Measurements from ENCODE around the gene ARHGAP36. TPM values are rescaled to one million over a fixed set of nuclear protein-coding genes. Genes with fewer than 3 reads are reported as not detected.
A peak's percentile ranks its signal among the peaks of the same experiment; 100 is the strongest.

ARHGAP36 gene
- polyA plus RNA-seq, 2 of the 4 experiments (the other 2 are of a cell fraction), result not detected

- DNase-seq (ENCODE audit: low read depth in 1 of 2, low spot score in 1 of 2), result no peak
- POLR2A ChIA-PET, result no interaction called here
- no peak for TF ChIP-seq MYC (IDR thresholded peaks at IDR 0.05; ENCODE audit: borderline replicate concordance, low read length)
- TF ChIP-seq NFE2L2 (conservative IDR thresholded peaks at IDR 0.05; ENCODE audit: low read length), result no peak
- TF ChIP-seq SREBF2 (IDR thresholded peaks at IDR 0.05), result no peak
- no peak for TF ChIP-seq HMGXB4 (CRISPR knock-in tag; IDR thresholded peaks at IDR 0.05; ENCODE audit: borderline replicate concordance)
- no peak for TF ChIP-seq FOSL2 (IDR thresholded peaks at IDR 0.05)
- TF ChIP-seq FOSL2 (CRISPR knock-in tag; IDR thresholded peaks at IDR 0.05), result no peak
- TF ChIP-seq CHD4 (IDR thresholded peaks at IDR 0.05; ENCODE audit: borderline replicate concordance), result no peak
- TF ChIP-seq RARB (CRISPR knock-in tag; IDR thresholded peaks at IDR 0.05), result no peak
- no peak for TF ChIP-seq EP300 (IDR thresholded peaks at IDR 0.05)
- TF ChIP-seq EHF (CRISPR knock-in tag; IDR thresholded peaks at IDR 0.05), result no peak
- TF ChIP-seq E2F6 (IDR thresholded peaks at IDR 0.05; ENCODE audit: borderline replicate concordance, low read depth), result no peak
- no peak for TF ChIP-seq RCOR1 (IDR thresholded peaks at IDR 0.05; ENCODE audit: low read depth, low read length)
- no peak for TF ChIP-seq JUNB (IDR thresholded peaks at IDR 0.05)
- no peak for TF ChIP-seq EHMT2 (IDR thresholded peaks at IDR 0.05; ENCODE audit: low read depth)
- TF ChIP-seq, protein P1, sequence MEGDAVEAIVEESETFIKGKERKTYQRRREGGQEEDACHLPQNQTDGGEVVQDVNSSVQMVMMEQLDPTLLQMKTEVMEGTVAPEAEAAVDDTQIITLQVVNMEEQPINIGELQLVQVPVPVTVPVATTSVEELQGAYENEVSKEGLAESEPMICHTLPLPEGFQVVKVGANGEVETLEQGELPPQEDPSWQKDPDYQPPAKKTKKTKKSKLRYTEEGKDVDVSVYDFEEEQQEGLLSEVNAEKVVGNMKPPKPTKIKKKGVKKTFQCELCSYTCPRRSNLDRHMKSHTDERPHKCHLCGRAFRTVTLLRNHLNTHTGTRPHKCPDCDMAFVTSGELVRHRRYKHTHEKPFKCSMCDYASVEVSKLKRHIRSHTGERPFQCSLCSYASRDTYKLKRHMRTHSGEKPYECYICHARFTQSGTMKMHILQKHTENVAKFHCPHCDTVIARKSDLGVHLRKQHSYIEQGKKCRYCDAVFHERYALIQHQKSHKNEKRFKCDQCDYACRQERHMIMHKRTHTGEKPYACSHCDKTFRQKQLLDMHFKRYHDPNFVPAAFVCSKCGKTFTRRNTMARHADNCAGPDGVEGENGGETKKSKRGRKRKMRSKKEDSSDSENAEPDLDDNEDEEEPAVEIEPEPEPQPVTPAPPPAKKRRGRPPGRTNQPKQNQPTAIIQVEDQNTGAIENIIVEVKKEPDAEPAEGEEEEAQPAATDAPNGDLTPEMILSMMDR (IDR thresholded peaks at IDR 0.05), result no peak
- TF ChIP-seq JUN (IDR thresholded peaks at IDR 0.05), result no peak
- no peak for TF ChIP-seq BHLHE40 (IDR thresholded peaks at IDR 0.05; ENCODE audit: low read depth, low read length)
- no peak for TF ChIP-seq ZSCAN20 (CRISPR knock-in tag; IDR thresholded peaks at IDR 0.05)
- TF ChIP-seq NR3C1 (IDR thresholded peaks at IDR 0.05), result no peak
- CTCF ChIA-PET, result interaction anchor here (1.4 kb wide), 1 partner anchor 13 kb away, joined by 5 read pairs; no protein-coding TSS in a partner anchor
- Histone ChIP-seq H3K9me3 (no peaks in the 10 kb centered on the region), H3K4me3 (no peak overlapping the region), H3K27ac (no peak overlapping the region), H3K4me1 (no peaks in the 10 kb centered on the region), H3K4me2 (0 out of 3 replicates have a peak overlapping the region, but pooled peaks have one; percentile 21)
- no peak for FAIRE-seq
- WGBS (ENCODE audit: missing lambda C conversion rate), result 15% methylated on average over 34 of the region's 75 CpGs
- peak in 1 of 2 experiments; percentile 44; a peak in 3 of 6 replicates for ATAC-seq
These were observed 23.9 kb downstream of the ARHGAP36 start for GRCh38 chrX:131081772-131082740.

DNA sequence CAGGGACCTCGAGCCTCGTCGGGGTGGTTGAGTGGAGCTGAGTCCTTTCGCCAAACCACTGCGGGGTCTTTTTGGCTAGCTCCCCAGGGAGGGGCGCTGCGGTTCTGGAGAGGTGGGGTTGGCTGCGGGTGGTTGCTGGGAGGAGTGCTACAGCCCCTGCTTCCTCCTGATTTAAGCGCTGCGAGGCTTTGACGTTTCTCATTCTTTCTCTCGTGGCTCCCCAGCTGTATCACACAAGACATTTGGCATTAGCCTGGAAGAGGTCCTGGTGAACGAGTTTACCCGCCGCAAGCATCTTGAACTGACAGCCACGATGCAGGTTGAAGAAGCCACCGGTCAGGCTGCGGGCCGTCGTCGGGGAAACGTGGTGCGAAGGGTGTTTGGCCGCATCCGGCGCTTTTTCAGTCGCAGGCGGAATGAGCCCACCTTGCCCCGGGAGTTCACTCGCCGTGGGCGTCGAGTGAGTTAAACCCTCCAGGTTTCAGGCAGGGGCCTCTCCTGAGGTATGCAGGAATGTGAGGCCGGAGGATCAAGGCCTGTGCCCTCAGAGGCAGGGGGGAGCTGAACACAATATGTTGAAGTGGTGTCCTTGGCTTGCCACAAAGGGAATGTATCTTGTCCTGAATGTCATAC lies 25.5 kb downstream of the ARHGAP36 start:
- ATAC-seq (no peak), FAIRE-seq (no peak), DNase-seq (ENCODE audit: low read depth in 1 of 2, low spot score in 1 of 2) (no peak)
- Histone ChIP-seq H3K9me3 (no peaks in the 10 kb centered on the region), H3K4me1 (no peaks in the 10 kb centered on the region), H3K27ac (no peak overlapping the region), H3K4me3 (no peak overlapping the region), H3K4me2 (no peak overlapping the region)
- no peak for TF ChIP-seq ZSCAN20 (CRISPR knock-in tag; IDR thresholded peaks at IDR 0.05)
- TF ChIP-seq ZFP36 (IDR thresholded peaks at IDR 0.05; ENCODE audit: borderline replicate concordance, partially characterized antibody), result no peak
- TF ChIP-seq POLR2AphosphoS2 (conservative IDR thresholded peaks at IDR 0.05; ENCODE audit: low read length), result no peak
- TF ChIP-seq ESRRA (IDR thresholded peaks at IDR 0.05; ENCODE audit: borderline replicate concordance, low read length), result no peak
- POLR2A ChIA-PET, result no interaction called here
- WGBS (ENCODE audit: missing lambda C conversion rate), result 40% methylated on average over 12 of the region's 34 CpGs
- CTCF ChIA-PET, result interaction anchor here (1.4 kb wide), 1 partner anchor 15 kb away, joined by 5 read pairs; no protein-coding TSS in a partner anchor

Measured in A549 (cell line).